Effector memory CD8-positive, alpha-beta T cell (primary cell): ENCODE measurements around the gene FAM234A.

Experiments used
- ATAC-seq: fragments of 150-1000 bp; cut with Tn5 transposase; replicated peaks from 2 replicates; pipeline ENCODE4 v1.10.0; 2021; ENCODE audit warnings: mild to moderate bottlenecking, moderate library complexity
- DNase-seq, 3 experiments: peaks; one replicate each; pipeline ENCODE4 v3.0.0; 2021
- H3K27ac Mint-ChIP-seq, 2 donors: one replicate each; pipeline ENCODE4 v1.8.0; 2022; ENCODE audit warnings: mild to moderate bottlenecking in 2 of 2, mixed read lengths in 2 of 2, moderate library complexity in 2 of 2
- H3K27me3 Mint-ChIP-seq, 2 donors: one replicate each; pipeline ENCODE4 v1.8.0; 2022; ENCODE audit warnings: mixed read lengths in 2 of 2
- H3K36me3 Mint-ChIP-seq: one replicate; pipeline ENCODE4 v1.8.0; 2022; ENCODE audit warnings: mild to moderate bottlenecking, moderate library complexity, mixed read lengths; ENCODE audit not compliant: insufficient read depth
- H3K4me1 Mint-ChIP-seq, 2 donors: one replicate each; pipeline ENCODE4 v1.8.0; 2022; ENCODE audit warnings: low read depth in 2 of 2, mixed read lengths in 2 of 2
- H3K4me3 Mint-ChIP-seq, 2 donors: one replicate each; pipeline ENCODE4 v1.8.0; 2022; ENCODE audit warnings: mild to moderate bottlenecking in 2 of 2, mixed read lengths in 2 of 2, moderate library complexity in 2 of 2
- H3K9me3 Mint-ChIP-seq, 2 donors: one replicate each; pipeline ENCODE4 v1.8.0; 2022; ENCODE audit warnings: mixed read lengths in 2 of 2

Gene FAM234A

DNA sequence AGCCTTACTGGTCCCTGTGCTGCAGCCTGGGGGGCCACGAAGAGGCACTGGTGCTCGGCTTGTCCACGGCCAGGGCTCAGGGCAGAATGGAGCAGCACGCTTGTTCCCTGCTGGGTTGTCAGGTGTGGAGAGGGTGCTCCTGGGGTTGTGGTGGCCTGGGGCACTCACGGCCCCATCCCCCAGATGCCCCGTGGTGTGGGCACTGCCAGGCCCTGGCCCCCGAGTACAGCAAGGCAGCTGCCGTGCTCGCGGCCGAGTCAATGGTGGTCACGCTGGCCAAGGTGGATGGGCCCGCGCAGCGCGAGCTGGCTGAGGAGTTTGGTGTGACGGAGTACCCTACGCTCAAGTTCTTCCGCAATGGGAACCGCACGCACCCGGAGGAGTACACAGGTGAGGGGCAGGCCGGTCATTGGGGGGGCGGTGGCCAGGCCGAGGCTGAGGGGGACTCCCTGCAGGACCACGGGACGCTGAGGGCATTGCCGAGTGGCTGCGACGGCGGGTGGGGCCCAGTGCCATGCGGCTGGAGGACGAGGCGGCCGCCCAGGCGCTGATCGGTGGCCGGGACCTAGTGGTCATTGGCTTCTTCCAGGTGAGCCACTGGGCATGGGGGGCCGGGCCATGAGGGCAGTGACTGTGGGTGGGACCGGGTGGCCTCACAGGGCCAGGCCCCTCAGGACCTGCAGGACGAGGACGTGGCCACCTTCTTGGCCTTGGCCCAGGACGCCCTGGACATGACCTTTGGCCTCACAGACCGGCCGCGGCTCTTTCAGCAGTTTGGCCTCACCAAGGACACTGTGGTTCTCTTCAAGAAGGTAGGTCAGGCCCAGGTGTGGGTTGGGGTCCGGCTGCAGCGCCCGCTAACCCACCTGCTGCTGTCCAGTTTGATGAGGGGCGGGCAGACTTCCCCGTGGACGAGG is 49.8 kb downstream of the FAM234A start:
- Mint-ChIP-seq H3K9me3 (no peaks in the 10 kb centered on the region), H3K4me3 (no peak overlapping the region), H3K4me1 (peaks cover 0 to 2% of the 10 kb centered on the region in 2 donors), H3K36me3 (peaks cover 21% of the 10 kb centered on the region), H3K27ac (no peak overlapping the region), H3K27me3 (peaks cover 0 to 13% of the 10 kb centered on the region in 2 donors)
- DNase-seq, result no peak
- no peak for ATAC-seq

GRCh38 chr16:285146-286055 is 50.8 kb downstream of the FAM234A start:
- H3K9me3 Mint-ChIP-seq, result no peaks in the 10 kb centered on the region
- DNase-seq, result no peak
- H3K4me1 Mint-ChIP-seq, result peaks cover 0 to 2% of the 10 kb centered on the region in 2 donors
- no peak overlapping the region for H3K4me3 Mint-ChIP-seq
- ATAC-seq, result no peak
- peaks cover 0 to 11% of the 10 kb centered on the region in 2 donors for H3K27me3 Mint-ChIP-seq
- peaks cover 27% of the 10 kb centered on the region for H3K36me3 Mint-ChIP-seq
- no peak overlapping the region for H3K27ac Mint-ChIP-seq

- Mint-ChIP-seq H3K4me1 (peaks cover 0 to under 1% of the 10 kb centered on the region in 2 donors), H3K36me3 (peaks cover 40% of the 10 kb centered on the region), H3K4me3 (no peak overlapping the region), H3K9me3 (no peaks in the 10 kb centered on the region), H3K27ac (no peak overlapping the region), H3K27me3 (peaks cover 0 to 5% of the 10 kb centered on the region in 2 donors)
- ATAC-seq (no peak), DNase-seq (no peak)
Observed at GRCh38 chr16:286491-287297, 52.1 kb downstream of the FAM234A start.

GRCh38 chr16:287298-287811 is 52.7 kb downstream of the FAM234A start:
- H3K27ac Mint-ChIP-seq, result no peak overlapping the region
- no peak for ATAC-seq
- no peaks in the 10 kb centered on the region for H3K27me3 Mint-ChIP-seq
- H3K36me3 Mint-ChIP-seq, result peaks cover 44% of the 10 kb centered on the region
- DNase-seq, result no peak
- H3K4me3 Mint-ChIP-seq, result no peak overlapping the region
- peaks cover 0 to 2% of the 10 kb centered on the region in 2 donors for H3K4me1 Mint-ChIP-seq
- no peaks in the 10 kb centered on the region for H3K9me3 Mint-ChIP-seq

- Mint-ChIP-seq H3K36me3 (peaks cover 48% of the 10 kb centered on the region), H3K4me3 (no peak overlapping the region), H3K27ac (no peak overlapping the region), H3K4me1 (peaks cover 0 to 2% of the 10 kb centered on the region in 2 donors), H3K9me3 (no peaks in the 10 kb centered on the region), H3K27me3 (no peaks in the 10 kb centered on the region)
- ATAC-seq (no peak), DNase-seq (no peak)
Observed at GRCh38 chr16:287981-288920, 53.6 kb downstream of the FAM234A start.

GRCh38 chr16:289395-289997 is 54.9 kb downstream of the FAM234A start:
- Mint-ChIP-seq H3K27ac (no peak overlapping the region), H3K4me1 (peaks cover 0 to 2% of the 10 kb centered on the region in 2 donors), H3K4me3 (no peak overlapping the region), H3K9me3 (no peaks in the 10 kb centered on the region), H3K27me3 (no peaks in the 10 kb centered on the region), H3K36me3 (peaks cover 60% of the 10 kb centered on the region)
- DNase-seq, result no peak
- no peak for ATAC-seq

GRCh38 chr16:290015-290680 is 55.5 kb downstream of the FAM234A start:
- H3K27me3 Mint-ChIP-seq, result no peaks in the 10 kb centered on the region
- H3K9me3 Mint-ChIP-seq, result no peaks in the 10 kb centered on the region
- H3K4me1 Mint-ChIP-seq, result peaks cover 0 to 2% of the 10 kb centered on the region in 2 donors
- DNase-seq (no peak), ATAC-seq (no peak)
- no peak overlapping the region for H3K27ac Mint-ChIP-seq
- H3K4me3 Mint-ChIP-seq, result no peak overlapping the region
- peaks cover 67% of the 10 kb centered on the region for H3K36me3 Mint-ChIP-seq

DNA sequence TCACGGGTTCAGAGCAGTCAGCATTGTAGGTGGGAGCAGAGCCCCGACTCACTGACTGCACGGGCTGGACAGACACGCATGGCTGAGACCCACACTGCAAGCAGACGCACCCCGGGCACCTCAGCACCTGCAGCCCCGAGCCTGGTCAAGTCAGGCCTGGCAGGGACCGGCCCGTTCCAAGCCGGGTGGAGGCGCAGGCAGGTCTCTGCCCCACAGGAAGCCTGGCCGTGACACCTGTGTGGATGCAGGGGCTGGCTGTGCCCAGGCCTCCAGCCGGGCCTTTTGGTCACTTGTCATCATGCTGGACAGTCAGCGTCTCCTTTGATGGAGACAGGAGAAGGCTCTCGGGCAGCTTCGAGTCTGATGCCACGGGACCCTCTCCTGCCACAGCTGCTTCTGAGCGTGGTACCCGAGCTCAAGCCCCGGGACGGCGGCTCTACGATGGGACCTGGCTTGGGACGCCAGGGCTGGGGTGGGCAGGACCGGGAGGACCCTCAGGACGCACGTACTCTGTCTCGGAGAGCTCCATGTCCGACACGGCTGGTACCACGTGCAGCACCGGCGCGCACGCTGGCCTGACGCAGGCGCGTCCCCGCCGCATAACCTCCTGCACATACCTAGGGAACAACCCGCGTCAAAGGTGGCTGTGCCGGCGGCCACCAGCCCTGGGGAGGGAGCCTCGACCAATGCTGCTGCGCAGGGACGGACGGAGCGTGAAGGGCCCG is 56.2 kb downstream of the FAM234A start:
- H3K4me3 Mint-ChIP-seq, result no peak overlapping the region
- DNase-seq, result no peak
- H3K27ac Mint-ChIP-seq, result no peak overlapping the region
- H3K4me1 Mint-ChIP-seq, result peaks cover 0 to 2% of the 10 kb centered on the region in 2 donors
- H3K27me3 Mint-ChIP-seq, result no peaks in the 10 kb centered on the region
- H3K9me3 Mint-ChIP-seq, result no peaks in the 10 kb centered on the region
- no peak for ATAC-seq
- H3K36me3 Mint-ChIP-seq, result peaks cover 69% of the 10 kb centered on the region

GRCh38 chr16:291539-291938 is 56.9 kb downstream of the FAM234A start:
- no peak overlapping the region for H3K27ac Mint-ChIP-seq
- no peak for DNase-seq
- no peak overlapping the region for H3K4me3 Mint-ChIP-seq
- peaks cover 0 to 2% of the 10 kb centered on the region in 2 donors for H3K4me1 Mint-ChIP-seq
- peaks cover 68% of the 10 kb centered on the region for H3K36me3 Mint-ChIP-seq
- no peaks in the 10 kb centered on the region for H3K9me3 Mint-ChIP-seq
- no peaks in the 10 kb centered on the region for H3K27me3 Mint-ChIP-seq
- ATAC-seq, result no peak

DNA sequence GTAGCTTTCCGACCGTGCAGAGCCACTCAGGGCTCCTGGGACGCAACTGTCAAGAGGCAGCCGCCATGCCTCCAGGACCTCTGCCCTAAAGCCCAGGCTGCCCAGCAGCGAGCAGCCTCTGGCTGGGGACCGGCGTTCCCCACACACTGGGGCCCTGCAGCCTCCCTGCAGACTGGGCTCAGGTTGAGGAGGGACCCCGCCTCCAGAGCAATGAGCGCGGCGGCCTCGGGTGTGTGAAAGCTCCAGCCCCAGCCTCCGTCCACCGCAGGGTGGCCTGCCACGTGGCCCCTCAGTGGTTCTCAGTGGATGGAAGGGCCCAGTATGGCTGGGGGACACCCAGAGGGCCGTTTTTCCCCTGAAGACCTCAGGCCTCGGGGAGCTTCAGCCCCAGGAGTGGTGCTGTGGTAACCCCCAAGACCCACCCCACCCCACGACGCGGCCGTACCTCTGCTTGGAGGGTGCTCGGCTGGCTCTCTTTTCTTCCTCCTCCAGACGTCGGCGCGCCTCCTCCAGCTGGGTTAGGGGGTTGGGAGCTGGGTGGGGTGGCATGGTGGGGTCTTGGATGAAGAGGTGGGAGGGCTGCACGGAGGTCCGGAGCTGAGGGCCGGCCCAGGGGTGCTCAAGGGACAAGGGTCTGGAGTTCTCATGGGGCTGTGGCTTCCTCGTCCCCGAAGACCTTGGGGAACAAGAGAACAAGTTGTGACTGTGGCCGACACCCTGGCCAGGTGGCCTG is 58.6 kb downstream of the FAM234A start:
- no peaks in the 10 kb centered on the region for H3K27me3 Mint-ChIP-seq
- H3K36me3 Mint-ChIP-seq, result peaks cover 68% of the 10 kb centered on the region
- H3K27ac Mint-ChIP-seq, result no peak overlapping the region
- no peak overlapping the region for H3K4me3 Mint-ChIP-seq
- DNase-seq (no peak), ATAC-seq (no peak)
- H3K4me1 Mint-ChIP-seq, result peaks cover 0 to 2% of the 10 kb centered on the region in 2 donors
- H3K9me3 Mint-ChIP-seq, result no peaks in the 10 kb centered on the region
